Uterus (tissue), 4 donors: ENCODE measurements around the gene DSN1. TPM values are rescaled to one million over a fixed set of nuclear protein-coding genes. Genes with fewer than 3 reads are reported as not detected.

Experiments used
- DNase-seq, 2 donors: peaks; one replicate each; pipeline ENCODE4 v3.0.0-alpha.2; 2019 to 2020
- H3K27ac ChIP-seq, 2 donors: fragments of 200-600 bp; sonication (generic); 1 replicate in 1 of 2; 2 replicates in 1 of 2; pipeline ENCODE4 v1.5.1; 2016 to 2018
- H3K27me3 ChIP-seq, 2 donors: fragments of 200-600 bp; sonication (generic); one replicate each; pipeline ENCODE4 v1.5.1; 2018 to 2019; ENCODE audit warnings: control low read depth in 1 of 2
- H3K36me3 ChIP-seq, 2 donors: fragments of 200-600 bp; sonication (generic); one replicate each; pipeline ENCODE4 v1.5.1; 2019; ENCODE audit warnings: control low read depth in 1 of 2
- H3K4me1 ChIP-seq, 2 donors: fragments of 200-600 bp; sonication (generic); one replicate each; pipeline ENCODE4 v1.5.1; 2018 to 2019; ENCODE audit warnings: control low read depth in 1 of 2
- H3K4me3 ChIP-seq, 2 donors: fragments of 200-600 bp; sonication (generic); 1 replicate in 1 of 2; 2 replicates in 1 of 2; pipeline ENCODE4 v1.5.1; 2018 to 2019; ENCODE audit warnings: mild to moderate bottlenecking in 1 of 2
- H3K9me3 ChIP-seq, 2 donors: fragments of 200-600 bp; sonication (generic); one replicate each; pipeline ENCODE4 v1.5.1; 2019; ENCODE audit warnings: control low read depth in 1 of 2
- CTCF ChIP-seq, 4 experiments: fragments of 200-600 bp in 2 of 4; fragments of 450-650 bp in 2 of 4; sonication (generic) in 2 of 4; IDR thresholded peaks; one replicate each; pipeline ENCODE4 v1.5.1; 2016 to 2019; ENCODE audit warnings: antibody characterized with exemption in 4 of 4, mild to moderate bottlenecking in 2 of 4, moderate library complexity in 1 of 4
- POLR2A ChIP-seq, 2 donors: fragments of 450-650 bp; IDR thresholded peaks; one replicate each; pipeline ENCODE4 v1.6.1; 2016; ENCODE audit warnings: antibody characterized with exemption in 2 of 2, mild to moderate bottlenecking in 1 of 2, moderate library complexity in 1 of 2
- intact Hi-C: fragments of 100-400 bp; cut with DNase I; formaldehyde crosslinking; loops from one replicate; pipeline ENCODE4 v1.15.1; 2023; ENCODE audit warnings: low total_unique reads
- total RNA-seq, 4 donors: library from RNA; depleted of rRNA in 3 of 4; stranded (reverse); fragments of >200 nt in 3 of 4; gene quantifications; one replicate each; pipeline versions ENCODE4 v1.1.0 to v1.2.4, GENCODE V29; 2014 to 2023
- donor health status: DM: yes; HTN: yes; CAD: no.

DSN1 gene
- total RNA-seq, 4 donors from 2014 or later = 0.29 to 24.3 (median 3.2) TPM

DNA sequence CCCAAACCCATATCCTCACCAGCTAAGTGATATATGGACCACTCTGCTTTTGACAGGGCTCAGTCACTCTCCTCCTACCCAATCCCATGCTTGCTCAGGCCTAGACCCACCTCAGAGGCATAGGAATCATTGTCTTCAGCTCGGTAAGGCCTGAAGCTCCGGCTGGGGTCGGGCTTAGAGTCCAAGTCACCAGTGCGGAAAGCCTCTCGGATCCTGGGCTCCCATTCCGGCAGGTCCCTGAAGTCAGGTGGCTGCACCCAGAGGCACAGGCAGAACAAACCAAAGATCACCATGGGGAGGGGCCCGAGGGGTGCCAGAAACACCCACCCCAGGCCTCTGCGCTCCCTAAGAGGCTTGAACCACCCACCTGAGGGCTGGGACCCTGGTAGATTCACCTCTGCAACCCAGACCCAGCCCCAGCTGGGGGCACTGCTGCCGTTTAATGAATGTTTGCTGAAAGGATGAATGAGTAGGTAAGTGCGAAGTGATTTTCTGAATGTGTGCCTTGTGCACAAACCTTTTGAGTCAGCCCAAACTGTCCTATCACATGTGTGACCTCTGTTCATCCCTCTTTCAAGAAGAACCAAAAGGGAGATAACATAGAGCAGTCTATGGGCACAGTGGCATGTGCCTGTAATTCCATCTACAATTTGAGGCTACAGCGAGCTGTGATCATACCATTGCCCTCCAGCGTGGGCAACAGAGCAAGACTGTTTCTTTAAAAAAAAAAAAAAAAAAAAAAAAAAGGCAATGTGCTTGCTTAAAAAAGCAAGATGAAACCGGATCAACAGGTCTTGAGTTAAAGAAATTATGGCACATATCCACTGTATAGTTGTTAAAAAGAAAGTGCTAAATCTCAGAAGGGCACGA is 39.3 kb upstream of the DSN1 start:
- H3K36me3 ChIP-seq = no peaks in the 10 kb centered on the region
- intact Hi-C loops = no loop called here
- no peak for TF ChIP-seq POLR2A (IDR thresholded peaks at IDR 0.05)
- no peak for TF ChIP-seq CTCF (IDR thresholded peaks at IDR 0.05)

DNA sequence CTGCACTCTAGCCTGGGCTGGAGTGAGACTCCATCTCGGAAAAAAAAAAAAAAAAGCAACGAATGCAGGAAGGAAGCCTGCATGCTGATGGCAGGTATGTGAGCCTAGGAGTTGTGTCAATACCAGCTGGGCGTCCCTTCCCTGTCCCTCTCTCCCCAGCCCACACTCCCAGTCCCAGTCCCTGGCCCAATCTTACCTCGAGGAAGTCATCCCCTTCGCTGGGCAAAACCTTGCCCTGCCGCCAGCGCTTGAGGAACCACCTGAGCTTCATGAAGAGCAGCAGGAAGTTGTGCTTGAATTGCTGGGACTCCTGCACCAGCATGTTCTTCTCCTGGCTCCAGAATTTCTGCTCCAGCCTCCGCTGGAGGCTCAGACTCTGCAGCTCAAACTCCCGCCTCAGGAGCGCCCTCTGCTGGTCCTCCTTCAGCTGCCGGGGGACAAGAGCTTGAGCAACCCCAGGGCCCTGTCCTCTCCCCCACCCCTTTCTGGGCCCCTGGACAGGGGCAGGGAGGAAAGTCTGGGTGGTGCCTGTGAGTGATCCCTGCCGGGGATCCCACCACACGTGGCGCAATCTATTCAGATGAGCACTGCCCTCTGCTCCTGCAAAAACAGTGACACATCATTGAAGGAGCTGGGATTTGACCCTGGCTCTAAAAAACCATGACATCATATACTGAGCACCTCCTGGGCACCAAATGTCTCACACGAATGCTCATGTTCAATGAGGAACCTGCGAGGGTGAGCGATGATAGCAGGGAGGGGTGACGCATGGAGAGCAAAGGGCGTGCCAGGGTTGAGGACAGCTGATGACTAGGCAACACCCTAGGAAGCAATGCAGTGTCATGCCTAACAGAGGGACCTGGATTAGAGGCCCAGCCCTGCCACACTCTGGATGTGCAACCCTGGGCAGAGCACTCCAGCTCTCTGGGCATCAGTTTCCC is 35.0 kb upstream of the DSN1 start:
- TF ChIP-seq CTCF (IDR thresholded peaks at IDR 0.05) = peak; percentile 29 to 58 (median 43)
- no peak for TF ChIP-seq POLR2A (IDR thresholded peaks at IDR 0.05)
- no peaks in the 10 kb centered on the region for H3K4me1 ChIP-seq
- no peak overlapping the region for H3K27ac ChIP-seq
- H3K27me3 ChIP-seq = no peaks in the 10 kb centered on the region
- DNase-seq = peak; percentile 42 to 45
- H3K9me3 ChIP-seq = no peaks in the 10 kb centered on the region
- H3K4me3 ChIP-seq = no peak overlapping the region
- H3K36me3 ChIP-seq = no peaks in the 10 kb centered on the region
- intact Hi-C loops = no loop called here

More for the DNA sequence above, 39.3 kb upstream of the DSN1 start:
- no peak for DNase-seq
- Histone ChIP-seq H3K4me3 (no peak overlapping the region), H3K4me1 (no peaks in the 10 kb centered on the region), H3K27ac (no peak overlapping the region), H3K27me3 (no peaks in the 10 kb centered on the region), H3K9me3 (no peaks in the 10 kb centered on the region)

DNA sequence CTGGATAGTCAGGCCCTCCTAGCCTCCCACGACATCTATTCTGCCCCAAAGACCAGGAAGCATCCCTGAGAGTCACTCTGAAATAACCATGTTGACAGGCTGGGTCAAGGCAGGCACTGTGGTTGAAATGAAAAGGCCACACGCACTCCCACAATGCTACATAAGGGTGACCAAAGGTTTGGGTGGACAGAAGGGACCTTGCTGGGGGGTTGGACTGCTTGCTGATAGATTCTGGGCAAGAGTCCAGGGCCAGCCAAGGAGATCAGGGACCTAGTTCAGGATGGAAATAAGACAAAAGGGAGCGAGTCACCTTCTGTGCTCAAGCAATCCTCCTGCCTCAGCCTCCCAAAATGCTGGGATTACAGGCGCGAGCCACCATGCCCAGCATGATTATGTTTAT is 32.5 kb upstream of the DSN1 start:
- no peak overlapping the region for H3K27ac ChIP-seq
- H3K36me3 ChIP-seq = no peaks in the 10 kb centered on the region
- intact Hi-C loops = no loop called here
- TF ChIP-seq POLR2A (IDR thresholded peaks at IDR 0.05) (no peak), CTCF (IDR thresholded peaks at IDR 0.05) (no peak)
- no peaks in the 10 kb centered on the region for H3K27me3 ChIP-seq
- H3K4me1 ChIP-seq = no peaks in the 10 kb centered on the region
- H3K4me3 ChIP-seq = no peak overlapping the region
- no peak for DNase-seq
- no peaks in the 10 kb centered on the region for H3K9me3 ChIP-seq

DNA sequence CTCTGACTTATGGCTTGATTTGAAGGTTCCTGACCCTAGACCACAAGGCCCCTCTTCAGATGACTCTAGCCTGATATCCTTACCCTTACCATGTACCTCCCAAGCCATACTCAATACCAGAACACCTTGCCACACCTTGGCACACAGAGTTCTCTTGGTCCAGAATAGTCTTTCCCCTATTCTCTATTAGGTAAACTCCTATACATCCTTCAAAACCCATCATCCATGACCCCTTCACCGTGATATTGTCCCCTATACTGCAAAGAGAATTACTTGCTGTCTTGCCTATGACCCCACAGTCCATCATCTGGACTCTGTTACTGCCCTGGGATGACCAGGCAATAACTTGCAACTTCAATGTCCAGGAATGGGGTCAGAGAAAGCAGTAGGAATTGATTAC is 31.8 kb upstream of the DSN1 start:
- H3K4me3 ChIP-seq = no peak overlapping the region
- TF ChIP-seq CTCF (IDR thresholded peaks at IDR 0.05) = no peak
- TF ChIP-seq POLR2A (IDR thresholded peaks at IDR 0.05) = no peak
- H3K27ac ChIP-seq = no peak overlapping the region
- no peaks in the 10 kb centered on the region for H3K27me3 ChIP-seq
- H3K9me3 ChIP-seq = no peaks in the 10 kb centered on the region
- no peaks in the 10 kb centered on the region for H3K4me1 ChIP-seq
- H3K36me3 ChIP-seq = no peaks in the 10 kb centered on the region
- intact Hi-C loops = no loop called here
- DNase-seq = no peak

GRCh38 chr20:36804425-36804824 is 30.9 kb upstream of the DSN1 start:
- no peak for DNase-seq
- H3K4me3 ChIP-seq = no peak overlapping the region
- TF ChIP-seq CTCF (IDR thresholded peaks at IDR 0.05) (no peak), POLR2A (IDR thresholded peaks at IDR 0.05) (no peak)
- no peak overlapping the region for H3K27ac ChIP-seq
- H3K27me3 ChIP-seq = no peaks in the 10 kb centered on the region
- no peaks in the 10 kb centered on the region for H3K4me1 ChIP-seq
- intact Hi-C loops = no loop called here
- no peaks in the 10 kb centered on the region for H3K9me3 ChIP-seq
- no peaks in the 10 kb centered on the region for H3K36me3 ChIP-seq
